Kidney epithelial cell (primary cell): ENCODE results near the gene PCDH12. TPM values are rescaled to one million over a fixed set of nuclear protein-coding genes. Genes with fewer than 3 reads are reported as not detected.
A peak's percentile ranks its signal among the peaks of the same experiment; 100 is the strongest.

Source experiments
- DNase-seq: peaks from one replicate; pipeline ENCODE4 v3.0.0-alpha.2; 2010; ENCODE audit warnings: low read depth
- H3K27me3 ChIP-seq: 2 replicates; pipeline ENCODE4 v1.6.0; 2011; ENCODE audit warnings: low read length; ENCODE audit not compliant: control insufficient read depth, insufficient read depth
- H3K36me3 ChIP-seq: 2 replicates; pipeline ENCODE4 v1.5.1; 2011; ENCODE audit warnings: low read length; ENCODE audit not compliant: control insufficient read depth, insufficient read depth
- H3K4me3 ChIP-seq: 2 replicates; pipeline ENCODE4 v1.5.1; 2011; ENCODE audit warnings: low read depth, mild to moderate bottlenecking, control low read depth, low read length
- CTCF ChIP-seq: IDR thresholded peaks from 2 replicates; pipeline ENCODE4 v1.5.1; 2011; ENCODE audit warnings: mild to moderate bottlenecking, moderate library complexity, low read length, control low read depth, inconsistent platforms; ENCODE audit not compliant: insufficient read depth, poor library complexity, severe bottlenecking
- total RNA-seq: library from RNA; depleted of rRNA; stranded (reverse); fragments of >200 nt; gene quantifications from 2 replicates; pipeline ENCODE4 v1.2.3, GENCODE V29; 2015

PCDH12 gene
- total RNA-seq, 1 donor from 2014 or later = not detected

DNA sequence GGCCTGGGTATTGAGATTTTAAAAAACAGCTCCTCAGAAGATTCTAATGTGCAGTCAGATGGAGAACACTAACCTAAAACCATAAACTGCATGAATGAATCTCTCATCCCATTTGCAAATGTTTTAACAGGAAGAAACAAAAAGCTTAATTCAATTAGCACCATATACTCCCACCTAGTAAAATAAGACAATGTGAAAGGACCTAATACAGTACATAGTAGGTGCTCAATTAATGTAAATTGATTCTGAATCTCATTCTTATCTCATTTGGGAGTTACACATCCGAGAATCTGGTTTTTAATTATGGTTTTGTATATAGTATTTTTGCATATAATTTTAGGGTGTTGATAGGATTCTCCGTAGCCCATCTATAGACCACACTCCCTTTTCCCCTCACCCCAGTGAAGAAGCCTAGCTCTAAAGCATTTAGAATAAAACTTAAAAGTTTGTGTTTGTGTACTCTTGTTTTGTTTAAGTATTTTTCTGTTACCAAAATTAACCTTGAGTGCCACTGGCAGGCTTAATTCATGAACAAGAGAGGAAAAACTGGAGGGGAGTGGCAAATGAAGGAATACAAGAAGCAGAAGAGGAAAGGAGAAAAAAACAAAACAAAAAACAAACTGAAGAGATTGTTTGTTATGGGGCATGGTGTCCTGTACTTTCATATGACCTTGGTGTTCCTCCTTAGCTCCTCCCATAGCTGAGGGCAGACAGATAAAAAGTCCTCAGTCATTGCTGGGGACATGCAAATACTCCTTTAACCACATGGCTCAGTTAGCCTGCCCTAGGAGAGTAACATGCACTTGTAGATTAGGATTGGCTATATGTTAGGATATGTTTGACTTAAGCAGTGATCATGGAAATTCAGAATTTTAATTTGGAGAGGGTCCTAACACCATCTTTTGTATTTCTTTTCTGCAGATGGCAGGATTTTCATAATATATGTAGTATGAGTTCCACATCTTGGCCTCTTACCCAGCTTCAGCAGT lies 12.1 kb upstream of the PCDH12 start:
- no peak for TF ChIP-seq CTCF
- no peak for DNase-seq
- peak overlapping the region; percentile 82 for H3K4me3 ChIP-seq
- no peaks in the 10 kb centered on the region for H3K36me3 ChIP-seq
- no peaks in the 10 kb centered on the region for H3K27me3 ChIP-seq

DNA sequence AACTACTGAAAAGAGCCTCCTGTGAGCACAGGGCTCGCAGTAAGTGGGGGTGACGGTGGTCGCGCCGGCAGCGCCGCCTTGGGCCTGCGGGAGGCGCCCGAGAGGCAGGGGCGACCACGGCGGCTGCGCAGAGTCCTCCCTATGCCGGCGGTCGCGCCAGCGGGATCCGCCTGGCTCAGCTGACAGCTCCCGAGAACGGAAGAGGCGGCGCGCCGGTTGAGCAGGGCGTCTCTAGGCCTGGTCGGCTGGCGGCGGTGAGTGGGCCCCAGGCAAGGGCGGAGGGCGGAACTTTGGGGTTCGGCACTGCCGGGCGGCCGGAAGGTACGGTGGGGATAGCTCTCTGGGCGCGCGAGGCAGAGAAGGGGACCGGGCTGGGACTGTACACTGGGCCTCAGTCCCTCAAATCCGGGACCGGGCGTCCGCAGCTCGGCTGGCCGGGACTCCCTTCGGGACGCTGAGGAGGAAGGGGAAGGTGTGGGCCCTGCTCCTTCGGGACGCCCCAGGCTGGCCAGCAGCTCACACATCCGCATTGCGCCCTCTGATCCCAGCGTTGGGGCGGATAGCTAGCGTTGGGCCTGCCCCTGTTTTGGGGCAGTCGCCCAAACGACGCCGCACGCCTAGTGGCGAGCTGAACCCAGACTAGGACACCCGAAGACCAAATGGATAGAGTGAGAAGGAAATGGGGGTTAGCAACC lies 11.1 kb upstream of the PCDH12 start, which contains the start of gene RNF14:
Gene RNF14, plus strand, starts transcription at position 192 of the 695 bp plus-strand sequence. CDS start 4,484 bp downstream, outside the sequence.
- Histone ChIP-seq H3K36me3 (no peaks in the 10 kb centered on the region), H3K4me3 (peak within 1 kb of the TSS; percentile 82), H3K27me3 (no peaks in the 10 kb centered on the region)
- peak; percentile 59 for DNase-seq
- peak; percentile 73 for TF ChIP-seq CTCF

GRCh38 chr5:141966963-141967333 lies 8.9 kb upstream of the PCDH12 start:
- Histone ChIP-seq H3K36me3 (no peaks in the 10 kb centered on the region), H3K27me3 (no peaks in the 10 kb centered on the region), H3K4me3 (no peak overlapping the region)
- DNase-seq = no peak
- no peak for TF ChIP-seq CTCF

DNA sequence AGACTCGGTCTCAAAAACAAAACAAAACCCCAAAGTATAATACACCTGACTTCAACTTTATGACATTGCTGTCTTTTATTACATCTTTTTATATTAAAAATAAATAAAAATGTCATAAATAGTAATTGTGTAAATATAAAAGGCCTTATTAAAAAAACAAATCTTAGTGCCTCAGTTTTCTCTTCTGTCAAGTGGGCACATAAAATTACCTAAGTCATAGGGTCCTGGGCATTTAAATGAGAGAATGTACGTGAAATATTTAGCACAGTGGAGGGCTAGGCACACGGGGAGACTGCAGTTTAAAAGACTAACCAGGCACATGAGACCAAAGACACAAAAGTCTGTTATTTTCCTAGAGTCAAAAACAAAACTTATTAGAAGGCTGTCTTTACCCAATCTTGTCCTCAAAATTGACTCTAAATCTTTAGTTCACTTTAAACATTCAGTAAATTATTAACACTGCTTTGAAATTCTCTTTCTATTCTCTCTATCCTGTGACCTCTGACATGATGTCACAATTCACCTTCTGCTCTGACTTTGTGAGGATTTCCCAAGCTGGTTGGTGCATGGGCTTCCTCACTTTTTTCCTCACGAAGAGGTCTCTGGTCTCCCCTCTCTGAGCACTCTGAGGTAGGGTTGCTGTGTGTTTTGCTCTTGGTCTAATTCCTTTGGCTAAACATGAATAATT lies 8.4 kb upstream of the PCDH12 start:
- Histone ChIP-seq H3K27me3 (no peaks in the 10 kb centered on the region), H3K4me3 (no peak overlapping the region), H3K36me3 (no peaks in the 10 kb centered on the region)
- no peak for DNase-seq
- TF ChIP-seq CTCF = no peak

GRCh38 chr5:141965071-141965470 lies 7.1 kb upstream of the PCDH12 start:
- Histone ChIP-seq H3K27me3 (no peaks in the 10 kb centered on the region), H3K4me3 (no peak overlapping the region), H3K36me3 (no peaks in the 10 kb centered on the region)
- TF ChIP-seq CTCF = no peak
- DNase-seq = no peak
